Naive thymus-derived CD4-positive, alpha-beta T cell (primary cell): ENCODE data around the gene KDM3A. TPM values are rescaled to one million over a fixed set of nuclear protein-coding genes. Genes with fewer than 3 reads are reported as not detected.

Experiments used
- ATAC-seq: fragments of 150-1000 bp; cut with Tn5 transposase; 2 replicates; pipeline ENCODE4 v1.10.0; 2021; ENCODE audit warnings: mild to moderate bottlenecking, moderate library complexity
- CTCF ChIA-PET: fragments of 350-600 bp; sonication (Branson Sonifier 250); formaldehyde crosslinking; loops from one replicate; lab custom pipeline; 2021; ENCODE audit warnings: antibody characterized with exemption; lab: Charles Lee
- POLR2A ChIA-PET: fragments of 350-600 bp; sonication (Branson Sonifier 250); formaldehyde crosslinking; loops from one replicate; lab custom pipeline; 2021; ENCODE audit warnings: antibody characterized with exemption, inconsistent platforms; lab: Charles Lee
- DNase-seq, 9 donors: peaks; one replicate each; pipeline versions ENCODE4 v3.0.0 to v3.0.0-alpha.2; 2020 to 2022; ENCODE audit warnings: mixed read lengths in 1 of 9
- H3K27ac ChIP-seq: one replicate; pipeline ENCODE4 v1.7.0; 2013; ENCODE audit warnings: mild to moderate bottlenecking, low read depth, low read length, moderate library complexity
- H3K27me3 ChIP-seq, 2 donors: one replicate each; pipeline ENCODE4 v1.7.0; 2013; ENCODE audit warnings: low read length in 2 of 2, mild to moderate bottlenecking in 2 of 2, moderate library complexity in 2 of 2; ENCODE audit not compliant: control insufficient read depth in 2 of 2, insufficient read depth in 2 of 2
- H3K36me3 ChIP-seq, 3 experiments: 1 replicate in 2 of 3; 2 replicates in 1 of 3; pipeline ENCODE4 v1.7.0; 2013; ENCODE audit warnings: low read length in 3 of 3, mild to moderate bottlenecking in 3 of 3, moderate library complexity in 1 of 3; ENCODE audit not compliant: insufficient read depth in 3 of 3, control insufficient read depth in 2 of 3
- H3K4me1 ChIP-seq, 2 donors: one replicate each; pipeline ENCODE4 v1.7.0; 2013; ENCODE audit warnings: low read length in 2 of 2, mild to moderate bottlenecking in 2 of 2, moderate library complexity in 1 of 2; ENCODE audit not compliant: control insufficient read depth in 2 of 2, insufficient read depth in 2 of 2
- H3K4me3 ChIP-seq: 2 replicates; pipeline ENCODE4 v1.7.0; 2013; ENCODE audit warnings: mild to moderate bottlenecking, low read length
- H3K9me3 ChIP-seq, 3 experiments: 1 replicate in 2 of 3; 2 replicates in 1 of 3; pipeline ENCODE4 v1.7.0; 2013; ENCODE audit warnings: low read length in 3 of 3; ENCODE audit not compliant: control insufficient read depth in 2 of 3
- H3K27ac Mint-ChIP-seq, 9 donors: one replicate each; pipeline ENCODE4 v1.8.0; 2020 to 2022; ENCODE audit warnings: mixed read lengths in 9 of 9, mild to moderate bottlenecking in 8 of 9, moderate library complexity in 5 of 9, inconsistent platforms in 2 of 9
- H3K27me3 Mint-ChIP-seq, 5 donors: one replicate each; pipeline ENCODE4 v1.8.0; 2021 to 2022; ENCODE audit warnings: mixed read lengths in 5 of 5, mild to moderate bottlenecking in 1 of 5
- H3K36me3 Mint-ChIP-seq, 5 donors: one replicate each; pipeline ENCODE4 v1.8.0; 2020 to 2022; ENCODE audit warnings: mixed read lengths in 5 of 5, mild to moderate bottlenecking in 3 of 5, inconsistent platforms in 1 of 5
- H3K4me1 Mint-ChIP-seq, 7 donors: one replicate each; pipeline ENCODE4 v1.8.0; 2020 to 2022; ENCODE audit warnings: mixed read lengths in 7 of 7, mild to moderate bottlenecking in 3 of 7, inconsistent platforms in 1 of 7
- H3K4me3 Mint-ChIP-seq, 10 donors: one replicate each; pipeline ENCODE4 v1.8.0; 2020 to 2022; ENCODE audit warnings: mild to moderate bottlenecking in 10 of 10, mixed read lengths in 10 of 10, moderate library complexity in 6 of 10, inconsistent platforms in 2 of 10
- H3K9me3 Mint-ChIP-seq, 11 donors: one replicate each; pipeline ENCODE4 v1.8.0; 2020 to 2022; ENCODE audit warnings: mixed read lengths in 11 of 11, mild to moderate bottlenecking in 4 of 11, inconsistent platforms in 1 of 11, moderate library complexity in 1 of 11
- intact Hi-C, 2 donors: fragments of 100-400 bp; cut with micrococcal nuclease; formaldehyde crosslinking; loops; one replicate each; pipeline ENCODE4 v1.15.1; 2023
- polyA plus RNA-seq, 2 donors: library from polyadenylated mRNA; unstranded; fragments of 300-500 nt; fragmentation: Illumina TruSeq; gene quantifications; one replicate each; pipeline ENCODE4 v1.2.3, GENCODE V29; 2021
- total RNA-seq, 6 experiments: library from RNA in 5 of 6; stranded (reverse) in 5 of 6; gene quantifications; 1 replicate in 5 of 6; 2 replicates in 1 of 6; pipeline ENCODE4 v1.2.3 and lab custom pipeline; 2021 to 2026

The KDM3A gene
- total and polyA plus RNA-seq, 7 experiments from 2014 or later = 17.7 to 191 (median 145) TPM

- Histone ChIP-seq H3K27me3 (no peaks in the 10 kb centered on the region), H3K4me3 (no peak overlapping the region), H3K27ac (no peak overlapping the region), H3K4me1 (peaks cover 0 to 7% of the 10 kb centered on the region in 2 donors), H3K36me3 (peaks cover 19 to 86% (median 51%) of the 10 kb centered on the region in 3 experiments), H3K9me3 (no peaks in the 10 kb centered on the region)
- ChIA-PET CTCF (no interaction called here), POLR2A (no interaction called here)
- H3K4me3 Mint-ChIP-seq = no peak overlapping the region
- no peak overlapping the region for H3K27ac Mint-ChIP-seq
- DNase-seq (no peak), ATAC-seq (no peak)
- H3K27me3 Mint-ChIP-seq = no peaks in the 10 kb centered on the region
- peaks cover 21 to 59% (median 42%) of the 10 kb centered on the region in 7 donors for H3K4me1 Mint-ChIP-seq
- intact Hi-C loops = loop anchor here in 1 of 2 donors (5.0 kb wide), 1 partner anchor 33 kb away; no protein-coding TSS in a partner anchor
- H3K36me3 Mint-ChIP-seq = peaks cover 24 to 80% (median 65%) of the 10 kb centered on the region in 5 donors
- no peaks in the 10 kb centered on the region for H3K9me3 Mint-ChIP-seq
These were observed 12.7 kb downstream of the KDM3A start for GRCh38 chr2:86453836-86454235.

- H3K4me3 Mint-ChIP-seq = no peak overlapping the region
These were observed 13.1 kb downstream of the KDM3A start for GRCh38 chr2:86454238-86454637.

GRCh38 chr2:86455181-86455580 is 14.0 kb downstream of the KDM3A start:
- DNase-seq = no peak
- Histone ChIP-seq H3K4me1 (no peaks in the 10 kb centered on the region), H3K27me3 (no peaks in the 10 kb centered on the region), H3K36me3 (peaks cover 15 to 92% (median 47%) of the 10 kb centered on the region in 3 experiments), H3K9me3 (no peaks in the 10 kb centered on the region), H3K27ac (no peak overlapping the region), H3K4me3 (no peak overlapping the region)
- intact Hi-C loops = no loop called here
- POLR2A ChIA-PET = interaction anchor here (0.6 to 3.2 kb wide), 3 partner anchors 13 to 111 kb away, joined by 3 to 23 read pairs (median 3); partner anchors contain the start of gene KDM3A
- H3K4me1 Mint-ChIP-seq = peaks cover 15 to 54% (median 38%) of the 10 kb centered on the region in 7 donors
- H3K9me3 Mint-ChIP-seq = no peaks in the 10 kb centered on the region
- H3K27me3 Mint-ChIP-seq = no peaks in the 10 kb centered on the region
- H3K27ac Mint-ChIP-seq = peak overlapping the region in 1 of 9 donors; percentile 50
- CTCF ChIA-PET = no interaction called here
- ATAC-seq = no peak
- H3K36me3 Mint-ChIP-seq = peaks cover 25 to 81% (median 65%) of the 10 kb centered on the region in 5 donors
- no peak overlapping the region for H3K4me3 Mint-ChIP-seq

More at GRCh38 chr2:86454238-86454637, 13.1 kb downstream of the KDM3A start:
- H3K9me3 ChIP-seq = no peaks in the 10 kb centered on the region
- H3K27ac ChIP-seq = no peak overlapping the region
- H3K9me3 Mint-ChIP-seq = no peaks in the 10 kb centered on the region
- DNase-seq (no peak), ATAC-seq (no peak)
- no peak overlapping the region for H3K4me3 ChIP-seq
- H3K36me3 ChIP-seq = peaks cover 19 to 90% (median 50%) of the 10 kb centered on the region in 3 experiments
- CTCF ChIA-PET = interaction anchor here (0.6 kb wide), 1 partner anchor 233 kb away, joined by 3 read pairs; no protein-coding TSS in a partner anchor
- no peaks in the 10 kb centered on the region for H3K27me3 ChIP-seq
- peak overlapping the region in 2 of 9 donors; percentile 48 to 50 for H3K27ac Mint-ChIP-seq
- intact Hi-C loops = loop anchor here in 1 of 2 donors (5.0 kb wide), 1 partner anchor 33 kb away; no protein-coding TSS in a partner anchor
- POLR2A ChIA-PET = interaction anchor here (0.8 to 3.2 kb wide), 2 partner anchors 13 to 14 kb away, joined by 3 to 23 read pairs; partner anchors contain the start of gene KDM3A
- H3K4me1 Mint-ChIP-seq = peaks cover 18 to 58% (median 43%) of the 10 kb centered on the region in 7 donors
- H3K4me1 ChIP-seq = peaks cover 0 to 3% of the 10 kb centered on the region in 2 donors
- H3K36me3 Mint-ChIP-seq = peaks cover 27 to 81% (median 65%) of the 10 kb centered on the region in 5 donors
- H3K27me3 Mint-ChIP-seq = no peaks in the 10 kb centered on the region

GRCh38 chr2:86461042-86461743 is 20.0 kb downstream of the KDM3A start:
- ATAC-seq (no peak), DNase-seq (no peak)
- H3K27me3 ChIP-seq = no peaks in the 10 kb centered on the region
- H3K9me3 Mint-ChIP-seq = peaks cover 0 to 2% (median 0%) of the 10 kb centered on the region in 11 donors
- CTCF ChIA-PET = no interaction called here
- no peak overlapping the region for H3K27ac ChIP-seq
- POLR2A ChIA-PET = interaction anchor here (0.7 kb wide), 1 partner anchor 90 kb away, joined by 3 read pairs; no protein-coding TSS in a partner anchor
- H3K4me1 ChIP-seq = peaks cover 0 to 3% of the 10 kb centered on the region in 2 donors
- peak overlapping the region in 8 of 9 donors; percentile 6 to 88 (median 37) for H3K27ac Mint-ChIP-seq
- peaks cover 41 to 79% (median 70%) of the 10 kb centered on the region in 5 donors for H3K36me3 Mint-ChIP-seq
- intact Hi-C loops = no loop called here
- no peak overlapping the region for H3K4me3 Mint-ChIP-seq
- peaks cover 19 to 66% (median 42%) of the 10 kb centered on the region in 7 donors for H3K4me1 Mint-ChIP-seq
- H3K9me3 ChIP-seq = no peaks in the 10 kb centered on the region
- peaks cover 29 to 93% (median 70%) of the 10 kb centered on the region in 3 experiments for H3K36me3 ChIP-seq
- H3K4me3 ChIP-seq = no peak overlapping the region
- H3K27me3 Mint-ChIP-seq = no peaks in the 10 kb centered on the region

- Mint-ChIP-seq H3K36me3 (peaks cover 30 to 70% (median 60%) of the 10 kb centered on the region in 5 donors), H3K27me3 (no peaks in the 10 kb centered on the region), H3K4me3 (peak overlapping the region in 5 of 10 donors; percentile 3 to 60 (median 21)), H3K9me3 (peaks cover 0 to 2% (median 0%) of the 10 kb centered on the region in 11 donors), H3K4me1 (peaks cover 29 to 79% (median 65%) of the 10 kb centered on the region in 7 donors), H3K27ac (peak overlapping the region; percentile 28 to 81 (median 73))
- ChIA-PET POLR2A (no interaction called here), CTCF (interaction anchor here (0.7 kb wide), 1 partner anchor 167 kb away, joined by 3 read pairs; no protein-coding TSS in a partner anchor)
- DNase-seq (no peak), ATAC-seq (no peak)
- no peaks in the 10 kb centered on the region for H3K27me3 ChIP-seq
- no peak overlapping the region for H3K4me3 ChIP-seq
- no peak overlapping the region for H3K27ac ChIP-seq
- intact Hi-C loops = loop anchor here in 1 of 2 donors (5.0 kb wide), 1 partner anchor 158 kb away; the partner anchor contains the start of gene RNF103
- H3K4me1 ChIP-seq = peaks cover 0 to 15% of the 10 kb centered on the region in 2 donors
- H3K36me3 ChIP-seq = peaks cover 29 to 74% (median 63%) of the 10 kb centered on the region in 3 experiments
- no peaks in the 10 kb centered on the region for H3K9me3 ChIP-seq
These were observed 23.5 kb downstream of the KDM3A start for GRCh38 chr2:86464652-86465051.

GRCh38 chr2:86466306-86466705 is 25.1 kb downstream of the KDM3A start:
- peaks cover 18 to 63% (median 52%) of the 10 kb centered on the region in 5 donors for H3K36me3 Mint-ChIP-seq

More at GRCh38 chr2:86466306-86466705, 25.1 kb downstream of the KDM3A start:
- intact Hi-C loops = loop anchor here (2.0 to 5.0 kb wide), 2 partner anchors 156 to 246 kb away; partner anchors contain the start of gene RNF103 (in 1 of the 2)
- no peaks in the 10 kb centered on the region for H3K9me3 ChIP-seq
- POLR2A ChIA-PET = interaction anchor here (4.5 kb wide), 1 partner anchor 24 kb away, joined by 40 read pairs; the partner anchor contains the start of gene KDM3A
- Mint-ChIP-seq H3K27me3 (no peaks in the 10 kb centered on the region), H3K9me3 (peaks cover 0 to 2% (median 0%) of the 10 kb centered on the region in 11 donors), H3K4me3 (peak overlapping the region in 2 of 10 donors; percentile 10 to 29), H3K4me1 (peaks cover 30 to 74% (median 64%) of the 10 kb centered on the region in 7 donors), H3K27ac (peak overlapping the region in 8 of 9 donors; percentile 28 to 83 (median 56))
- H3K36me3 ChIP-seq = peaks cover 33 to 67% (median 49%) of the 10 kb centered on the region in 3 experiments
- ATAC-seq (no peak), DNase-seq (no peak)
- CTCF ChIA-PET = no interaction called here
- no peak overlapping the region for H3K4me3 ChIP-seq
- H3K27ac ChIP-seq = peak overlapping the region; percentile 6
- no peaks in the 10 kb centered on the region for H3K27me3 ChIP-seq
- peaks cover 0 to 15% of the 10 kb centered on the region in 2 donors for H3K4me1 ChIP-seq
